Endothelial cell (in vitro differentiated cells): Measurements from ENCODE around the gene EPHX1. TPM values are rescaled to one million over a fixed set of nuclear protein-coding genes. Genes with fewer than 3 reads are reported as not detected.
A peak's percentile ranks its signal among the peaks of the same experiment; 100 is the strongest.

ENCODE experiments used
- DNase-seq: peaks from one replicate; pipeline ENCODE4 v3.0.0; 2021; ENCODE audit warnings: low spot score
- H3K27ac Mint-ChIP-seq: one replicate; pipeline ENCODE4 v1.8.0; 2021; ENCODE audit warnings: mixed read lengths, inconsistent platforms; ENCODE audit not compliant: unreplicated experiment
- H3K27me3 Mint-ChIP-seq: one replicate; pipeline ENCODE4 v1.8.0; 2021; ENCODE audit warnings: mild to moderate bottlenecking, moderate library complexity, mixed read lengths, inconsistent platforms; ENCODE audit not compliant: unreplicated experiment
- H3K36me3 Mint-ChIP-seq: one replicate; pipeline ENCODE4 v1.8.0; 2021; ENCODE audit warnings: mild to moderate bottlenecking, low read depth, mixed read lengths, inconsistent platforms; ENCODE audit not compliant: unreplicated experiment
- H3K4me1 Mint-ChIP-seq: one replicate; pipeline ENCODE4 v1.8.0; 2021; ENCODE audit warnings: mild to moderate bottlenecking, mixed read lengths, inconsistent platforms; ENCODE audit not compliant: unreplicated experiment
- H3K4me3 Mint-ChIP-seq: one replicate; pipeline ENCODE4 v1.8.0; 2021; ENCODE audit warnings: mild to moderate bottlenecking, mixed read lengths, inconsistent platforms; ENCODE audit not compliant: unreplicated experiment
- H3K9me3 Mint-ChIP-seq: one replicate; pipeline ENCODE4 v1.8.0; 2021; ENCODE audit warnings: mixed read lengths, inconsistent platforms; ENCODE audit not compliant: unreplicated experiment
- total RNA-seq: library from RNA; stranded (reverse); fragmentation: NEBNext Ultra II Directional; extraction: Animal tissue kit (Norgen Biotek cat#: 25700); gene quantifications from one replicate; pipeline ENCODE4 v1.2.1, GENCODE V29; 2021; ENCODE audit not compliant: unreplicated experiment
- TF ChIP-seq, protein P1 (sequence below): fragments of 200-600 bp; sonication (generic); IDR thresholded peaks from one replicate; pipeline ENCODE4 v1.5.0; 2021; ENCODE audit warnings: antibody characterized with exemption; ENCODE audit not compliant: unreplicated experiment

EPHX1 gene
- total RNA-seq, 1 donor from 2014 or later = 45.0 TPM

- Mint-ChIP-seq H3K4me3 (no peak overlapping the region), H3K36me3 (peaks cover 34% of the 10 kb centered on the region), H3K4me1 (peaks cover 5% of the 10 kb centered on the region), H3K27ac (no peak overlapping the region), H3K27me3 (peaks cover 10% of the 10 kb centered on the region), H3K9me3 (no peaks in the 10 kb centered on the region)
- DNase-seq = no peak
- TF ChIP-seq, protein P1, sequence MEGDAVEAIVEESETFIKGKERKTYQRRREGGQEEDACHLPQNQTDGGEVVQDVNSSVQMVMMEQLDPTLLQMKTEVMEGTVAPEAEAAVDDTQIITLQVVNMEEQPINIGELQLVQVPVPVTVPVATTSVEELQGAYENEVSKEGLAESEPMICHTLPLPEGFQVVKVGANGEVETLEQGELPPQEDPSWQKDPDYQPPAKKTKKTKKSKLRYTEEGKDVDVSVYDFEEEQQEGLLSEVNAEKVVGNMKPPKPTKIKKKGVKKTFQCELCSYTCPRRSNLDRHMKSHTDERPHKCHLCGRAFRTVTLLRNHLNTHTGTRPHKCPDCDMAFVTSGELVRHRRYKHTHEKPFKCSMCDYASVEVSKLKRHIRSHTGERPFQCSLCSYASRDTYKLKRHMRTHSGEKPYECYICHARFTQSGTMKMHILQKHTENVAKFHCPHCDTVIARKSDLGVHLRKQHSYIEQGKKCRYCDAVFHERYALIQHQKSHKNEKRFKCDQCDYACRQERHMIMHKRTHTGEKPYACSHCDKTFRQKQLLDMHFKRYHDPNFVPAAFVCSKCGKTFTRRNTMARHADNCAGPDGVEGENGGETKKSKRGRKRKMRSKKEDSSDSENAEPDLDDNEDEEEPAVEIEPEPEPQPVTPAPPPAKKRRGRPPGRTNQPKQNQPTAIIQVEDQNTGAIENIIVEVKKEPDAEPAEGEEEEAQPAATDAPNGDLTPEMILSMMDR = no peak
These were observed 55.6 kb downstream of the EPHX1 start for GRCh38 chr1:225865514-225865913.

DNA sequence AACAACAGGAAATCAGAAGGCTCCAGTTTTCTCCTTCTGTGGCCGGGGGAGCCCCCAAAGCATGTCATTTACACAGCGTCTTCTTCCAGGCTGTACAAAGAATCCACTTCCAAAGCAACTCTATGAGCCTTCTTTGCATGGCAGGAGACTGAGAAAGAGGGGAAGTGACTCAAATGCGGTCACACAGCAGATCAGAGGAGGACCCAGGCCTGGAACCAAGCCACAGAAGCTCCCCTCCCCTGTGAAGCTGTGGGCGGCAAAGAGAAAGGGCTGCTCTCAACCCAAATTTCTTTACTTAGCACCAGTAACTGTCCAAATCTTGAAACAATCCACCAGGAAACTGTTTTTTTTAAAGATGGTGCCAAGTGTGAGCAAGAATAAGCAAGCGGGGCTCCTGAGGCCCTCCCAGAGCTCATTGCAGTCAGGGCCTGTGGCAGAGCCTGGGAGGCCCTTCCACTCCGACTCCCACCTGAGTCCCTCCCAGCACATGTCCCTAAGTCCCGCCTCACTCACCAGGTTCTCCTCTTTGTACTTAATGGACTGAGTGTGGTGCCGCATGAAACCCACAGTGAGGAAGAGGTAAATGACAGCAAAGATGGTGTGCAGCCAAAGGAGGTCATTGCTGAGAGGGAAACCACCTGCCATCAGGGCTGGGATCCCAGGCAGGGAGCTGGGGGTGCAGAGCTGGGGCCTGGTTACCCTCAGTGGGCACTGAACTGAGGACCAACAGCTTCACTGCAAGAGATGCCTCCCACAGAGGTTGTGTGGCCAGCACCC, 56.3 kb downstream of the EPHX1 start:
- TF ChIP-seq, protein P1 = no peak
- no peak for DNase-seq
- H3K4me3 Mint-ChIP-seq = no peak overlapping the region
- H3K27me3 Mint-ChIP-seq = peaks cover 5% of the 10 kb centered on the region
- no peaks in the 10 kb centered on the region for H3K9me3 Mint-ChIP-seq
- H3K4me1 Mint-ChIP-seq = peaks cover 2% of the 10 kb centered on the region
- H3K27ac Mint-ChIP-seq = no peak overlapping the region
- peaks cover 31% of the 10 kb centered on the region for H3K36me3 Mint-ChIP-seq

- H3K9me3 Mint-ChIP-seq = no peaks in the 10 kb centered on the region
- peaks cover 29% of the 10 kb centered on the region for H3K36me3 Mint-ChIP-seq
- H3K4me3 Mint-ChIP-seq = peak overlapping the region; percentile 5
- TF ChIP-seq, protein P1 = no peak
- no peaks in the 10 kb centered on the region for H3K4me1 Mint-ChIP-seq
- no peak overlapping the region for H3K27ac Mint-ChIP-seq
- peaks cover 3% of the 10 kb centered on the region for H3K27me3 Mint-ChIP-seq
- DNase-seq = no peak
These were observed 57.1 kb downstream of the EPHX1 start for GRCh38 chr1:225866981-225867380.

DNA sequence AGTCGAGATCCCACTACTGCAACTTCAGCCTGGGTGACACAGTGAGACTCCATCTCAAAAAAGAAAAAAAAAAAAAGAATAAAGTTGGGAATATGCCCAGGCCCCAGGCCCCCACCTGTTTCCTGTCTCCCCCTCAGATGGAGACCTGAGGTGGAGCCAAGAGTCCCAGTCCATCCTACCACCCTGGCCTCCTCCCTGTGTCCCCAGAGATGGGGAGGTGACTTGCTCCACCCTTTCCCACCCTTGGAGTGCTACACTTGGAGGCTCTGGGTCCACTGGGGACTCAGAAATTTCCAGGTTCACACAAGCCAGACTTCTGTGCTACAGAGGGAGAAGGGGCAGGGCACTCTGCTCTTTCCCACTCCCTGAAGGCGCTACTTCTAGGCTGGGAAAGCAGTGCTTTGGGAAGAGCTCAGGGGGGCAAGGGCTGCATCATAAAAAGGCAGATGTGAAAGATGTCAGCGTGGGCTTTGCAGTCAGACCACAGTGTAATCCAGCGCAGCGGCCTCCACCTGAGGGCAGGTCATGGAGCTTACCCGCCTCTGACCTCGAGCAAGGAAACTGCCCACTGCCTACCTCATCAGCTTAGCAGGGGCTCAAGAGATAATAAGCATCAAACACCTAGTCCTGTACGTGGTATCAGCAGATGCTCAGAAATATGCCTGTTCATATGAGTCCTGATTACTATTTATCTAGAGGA, 58.9 kb downstream of the EPHX1 start:
- Mint-ChIP-seq H3K36me3 (peaks cover 31% of the 10 kb centered on the region), H3K27ac (no peak overlapping the region), H3K9me3 (no peaks in the 10 kb centered on the region), H3K4me1 (no peaks in the 10 kb centered on the region), H3K4me3 (no peak overlapping the region), H3K27me3 (peaks cover 1% of the 10 kb centered on the region)
- DNase-seq = no peak
- TF ChIP-seq, protein P1 = no peak

- TF ChIP-seq, protein P1 = no peak
- no peak for DNase-seq
- Mint-ChIP-seq H3K27ac (peak overlapping the region; percentile 36), H3K9me3 (no peaks in the 10 kb centered on the region), H3K4me1 (no peaks in the 10 kb centered on the region), H3K27me3 (peaks cover 7% of the 10 kb centered on the region), H3K36me3 (peaks cover 29% of the 10 kb centered on the region), H3K4me3 (peak overlapping the region; percentile 73)
These were observed 61.0 kb downstream of the EPHX1 start for GRCh38 chr1:225870911-225871310.
